GM12875 (cell line): ENCODE measurements around the gene OR52L1.
"Not testable (repeated sequence)": the region's sequence is repeated elsewhere in the genome, so short reads cannot be mapped to it uniquely, and the experiment has no call there.

Experiments used
- H3K4me3 ChIP-seq: one replicate; pipeline ENCODE4 v1.5.1; 2011; ENCODE audit warnings: low read depth, low read length, control low read depth
- CTCF ChIP-seq: IDR thresholded peaks from 2 replicates; pipeline ENCODE4 v1.5.1; 2011; ENCODE audit warnings: low read depth, mild to moderate bottlenecking, control low read depth, inconsistent platforms, low read length, moderate library complexity, borderline replicate concordance; ENCODE audit not compliant: insufficient read depth

OR52L1 gene

GRCh38 chr11:5983443-5983842, 3.3 kb downstream of the OR52L1 start:
- TF ChIP-seq CTCF: no peak
- no peak overlapping the region for H3K4me3 ChIP-seq

DNA sequence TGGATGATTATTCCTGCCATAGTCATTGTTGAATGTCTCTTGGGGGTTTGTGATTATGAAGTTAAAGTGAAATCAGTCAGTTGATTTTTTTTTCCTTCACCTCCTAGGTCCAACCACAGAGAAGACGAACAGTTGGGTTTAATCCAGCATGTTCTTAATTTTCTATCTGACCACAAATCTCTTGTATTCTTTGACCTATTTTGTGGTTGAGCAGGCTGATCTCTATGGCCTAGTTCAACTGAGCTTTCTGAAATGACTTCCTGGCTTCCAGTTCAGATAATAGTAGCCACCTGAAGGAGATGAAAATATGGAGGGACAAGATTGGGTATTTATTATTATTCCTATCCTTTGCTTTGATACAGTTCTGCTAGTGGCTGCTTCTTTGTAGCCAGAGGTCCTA, 13.3 kb downstream of the OR52L1 start:
- no peak overlapping the region for H3K4me3 ChIP-seq
- no peak for TF ChIP-seq CTCF

DNA sequence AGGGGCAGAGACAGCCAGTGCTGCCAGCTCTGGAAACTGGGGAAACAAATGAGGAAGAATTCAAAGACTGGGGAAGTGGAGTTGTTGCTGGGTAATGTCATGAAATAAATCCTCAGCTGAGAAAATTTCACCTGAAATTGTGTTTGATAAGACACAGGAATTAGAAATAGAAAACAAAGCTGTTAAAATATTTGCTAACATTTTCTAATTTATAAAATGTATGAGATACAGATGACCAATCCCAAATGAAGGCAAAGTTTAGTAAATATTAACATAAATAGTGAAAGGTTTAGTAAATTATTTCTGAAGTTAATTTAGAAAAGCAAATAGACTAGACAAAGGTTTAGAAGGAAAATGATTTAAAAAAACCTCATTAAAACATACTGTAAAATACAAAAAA, 18.4 kb downstream of the OR52L1 start, which contains the start of gene OR56A5:
OR56A5 (minus strand) TSS at position 101 of the 400 bp plus-strand sequence; CDS start at position 101, 0 bp downstream.
- TF ChIP-seq CTCF: no peak
- no peak within 1 kb of the TSS for H3K4me3 ChIP-seq

- H3K4me3 ChIP-seq: no peak overlapping the region
- no peak for TF ChIP-seq CTCF
Observed at GRCh38 chr11:5967708-5968107, 19.1 kb downstream of the OR52L1 start.

DNA sequence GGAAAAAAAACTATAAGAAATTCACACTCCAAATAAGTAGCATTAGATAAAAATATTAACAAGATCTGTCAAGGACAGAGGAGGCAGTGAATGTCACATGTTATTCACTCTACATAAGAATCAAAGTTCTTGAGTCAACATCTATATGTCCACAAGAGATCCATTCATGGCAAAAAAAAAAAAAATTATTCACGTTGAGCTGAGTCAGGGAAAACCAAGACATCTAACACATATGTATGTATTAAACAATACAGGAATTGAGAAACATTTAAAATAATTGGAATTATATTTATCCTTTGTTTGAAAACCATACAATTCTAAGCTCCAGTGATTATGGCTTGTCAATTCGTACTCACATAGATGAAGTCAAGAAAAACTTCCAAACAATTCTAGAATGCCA, 19.8 kb downstream of the OR52L1 start:
- no peak for TF ChIP-seq CTCF
- H3K4me3 ChIP-seq: no peak overlapping the region

DNA sequence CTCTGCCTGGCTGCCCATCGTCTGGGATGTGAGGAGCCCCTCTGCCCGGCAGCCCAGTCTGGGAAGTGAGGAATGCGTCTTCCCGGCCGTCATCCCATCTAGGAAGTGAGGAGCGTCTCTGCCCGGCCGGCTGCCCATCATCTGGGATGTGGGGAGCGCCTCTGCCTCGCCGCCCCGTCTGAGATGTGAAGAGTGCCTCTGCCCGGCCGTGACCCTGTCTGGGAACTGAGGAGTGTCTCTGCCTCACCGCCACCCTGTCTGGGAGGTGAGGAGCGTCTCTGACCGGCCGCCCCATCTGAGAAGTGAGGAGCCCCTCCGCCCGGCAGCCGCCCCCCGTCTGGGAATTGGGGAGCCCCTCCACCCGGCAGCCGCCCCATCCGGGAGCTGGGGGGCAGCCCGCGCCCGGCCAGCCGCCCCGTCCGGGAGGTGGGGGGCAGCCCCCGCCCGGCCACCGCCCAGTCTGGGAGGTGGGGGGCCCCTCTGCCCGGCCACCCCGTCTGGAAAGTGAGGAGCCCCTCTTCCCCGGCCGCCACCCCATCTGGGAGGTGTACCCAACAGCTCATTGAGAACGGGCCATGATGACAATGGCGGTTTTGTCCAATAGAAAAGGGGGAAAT, 26.0 kb downstream of the OR52L1 start:
- not testable (repeated sequence) for H3K4me3 ChIP-seq

GRCh38 chr11:5955586-5955985, 31.2 kb downstream of the OR52L1 start:
- no peak overlapping the region for H3K4me3 ChIP-seq
- TF ChIP-seq CTCF: no peak
